PC-9 (cell line): ENCODE data around the gene RBAK.

Experiments
- CTCF ChIP-seq: fragments of 200-600 bp; sonication (generic); conservative IDR thresholded peaks from 2 replicates; pipeline ENCODE4 v1.6.1; 2017; ENCODE audit warnings: mixed run types, antibody characterized with exemption, mild to moderate bottlenecking, moderate library complexity
- EZH2 ChIP-seq: fragments of 200-600 bp; sonication (generic); IDR thresholded peaks from 2 replicates; pipeline ENCODE4 v1.8.0; 2017; ENCODE audit warnings: antibody characterized with exemption, low read depth

DNA sequence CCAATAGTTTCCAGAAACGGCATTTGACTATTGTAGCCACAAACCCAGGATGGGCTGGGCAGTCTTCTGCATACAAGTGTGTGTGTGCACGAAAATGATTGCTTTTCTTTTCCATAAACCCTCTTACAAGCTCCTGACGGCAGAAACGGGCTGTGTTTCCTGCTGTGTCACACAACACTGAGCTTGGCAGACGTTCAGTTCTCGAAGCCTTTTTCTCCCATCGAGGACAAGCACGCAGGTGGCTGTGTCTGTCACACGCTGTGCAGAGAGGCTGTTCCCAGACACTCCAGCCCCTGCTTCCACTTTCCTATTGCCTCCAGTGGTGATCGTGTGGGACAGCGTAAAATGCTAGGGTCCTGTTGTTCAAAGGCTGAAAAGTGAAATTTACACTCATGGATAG lies 32.1 kb downstream of the RBAK start:
- TF ChIP-seq CTCF (no peak), EZH2 (no peak)
